Muscle layer of colon (tissue), 2 donors: ENCODE results near the gene BACH2.

Experiments
- H3K27ac ChIP-seq: one replicate; pipeline ENCODE4 v1.7.0; 2013; ENCODE audit warnings: low read depth, mild to moderate bottlenecking, low read length, moderate library complexity
- H3K27me3 ChIP-seq, 2 donors: one replicate each; pipeline ENCODE4 v1.7.0; 2013; ENCODE audit warnings: low read length in 2 of 2, mild to moderate bottlenecking in 2 of 2; ENCODE audit not compliant: insufficient read depth in 2 of 2, control insufficient read depth in 1 of 2
- H3K36me3 ChIP-seq: one replicate; pipeline ENCODE4 v1.7.0; 2013; ENCODE audit warnings: mild to moderate bottlenecking, low read length; ENCODE audit not compliant: insufficient read depth
- H3K4me1 ChIP-seq: one replicate; pipeline ENCODE4 v1.7.0; 2013; ENCODE audit warnings: mild to moderate bottlenecking, low read length; ENCODE audit not compliant: insufficient read depth
- H3K4me3 ChIP-seq, 2 donors: one replicate each; pipeline ENCODE4 v1.7.0; 2013; ENCODE audit warnings: low read length in 2 of 2, low read depth in 1 of 2, mild to moderate bottlenecking in 1 of 2, moderate library complexity in 1 of 2
- H3K9ac ChIP-seq: one replicate; pipeline ENCODE4 v1.7.0; 2013; ENCODE audit warnings: low read length
- H3K9me3 ChIP-seq: one replicate; pipeline ENCODE4 v1.7.0; 2013; ENCODE audit warnings: mild to moderate bottlenecking, low read length
- donor health status: abdominal sarcoma.
- donor health status: Adenocarcinoma of cecum.

BACH2 gene

DNA sequence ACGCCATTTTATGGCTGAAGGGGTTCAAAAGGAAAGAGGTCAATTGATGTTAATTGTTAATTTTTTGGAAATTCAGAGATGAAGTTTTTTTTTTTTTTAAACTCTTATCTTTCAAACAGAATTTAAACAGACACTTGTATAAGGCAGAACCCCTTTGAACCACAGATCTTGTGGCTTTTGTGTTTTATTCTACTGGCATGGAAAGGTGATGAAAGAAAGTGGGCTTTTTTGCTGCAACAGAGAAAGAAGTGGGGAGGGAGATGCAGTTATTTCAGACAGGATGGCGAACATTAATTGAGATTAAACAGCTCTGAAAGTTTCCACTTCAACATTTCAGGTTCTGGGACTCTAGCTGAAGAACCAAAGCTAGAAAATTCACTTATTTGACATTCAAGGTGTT, 201.5 kb downstream of the BACH2 start:
- Histone ChIP-seq H3K9ac (no peak overlapping the region), H3K4me1 (peaks cover 23% of the 10 kb centered on the region), H3K27ac (no peak overlapping the region)

DNA sequence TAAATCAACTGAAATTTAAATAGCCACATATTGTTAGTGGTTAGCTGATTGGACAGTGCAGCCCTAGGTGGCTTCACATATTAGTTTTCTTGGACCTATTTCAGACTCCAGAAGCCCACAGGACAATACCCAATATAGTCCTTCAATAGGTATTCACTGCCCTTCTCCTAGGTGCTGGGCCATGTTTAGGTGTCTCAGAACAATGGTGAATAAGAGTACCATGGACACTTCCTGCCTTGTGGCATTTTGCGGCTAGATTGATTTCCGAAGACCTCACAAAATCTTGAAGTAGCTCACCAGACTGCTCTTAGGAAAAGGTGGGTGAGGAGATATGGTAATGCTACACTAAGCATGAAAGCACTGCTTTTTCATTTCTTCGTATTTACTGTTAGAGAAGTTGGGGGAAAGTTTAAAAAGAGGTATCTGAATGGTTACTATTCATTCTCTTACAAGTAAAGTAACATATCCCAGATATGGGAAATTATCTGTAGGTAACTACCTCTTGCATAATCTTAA, 203.0 kb downstream of the BACH2 start:
- peaks cover 20% of the 10 kb centered on the region for H3K4me1 ChIP-seq
- no peak overlapping the region for H3K27ac ChIP-seq
- no peaks in the 10 kb centered on the region for H3K9me3 ChIP-seq
- no peak overlapping the region for H3K4me3 ChIP-seq
- H3K9ac ChIP-seq, result no peak overlapping the region
- H3K27me3 ChIP-seq, result no peaks in the 10 kb centered on the region
- H3K36me3 ChIP-seq, result no peaks in the 10 kb centered on the region

More for the DNA sequence above, 201.5 kb downstream of the BACH2 start:
- Histone ChIP-seq H3K27me3 (no peaks in the 10 kb centered on the region), H3K36me3 (no peaks in the 10 kb centered on the region), H3K9me3 (no peaks in the 10 kb centered on the region), H3K4me3 (no peak overlapping the region)

DNA sequence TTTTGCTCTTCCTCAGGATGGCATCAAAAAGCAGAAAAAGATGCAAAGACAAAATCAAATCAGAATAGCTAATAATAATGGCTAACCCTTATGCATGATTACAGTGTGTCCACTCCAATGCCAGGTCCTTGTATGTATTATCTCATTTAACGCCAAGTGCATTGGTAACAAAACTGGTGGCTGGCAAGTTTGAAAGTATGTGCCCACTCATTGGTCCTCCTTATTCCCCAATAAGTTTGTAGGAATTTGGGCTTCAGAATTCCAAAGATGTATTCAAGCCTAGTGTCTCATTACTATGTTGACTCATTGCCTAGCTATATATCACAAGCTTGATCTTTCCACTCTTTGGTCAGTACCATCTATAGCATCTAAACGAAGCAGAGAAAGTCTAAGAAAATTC, 205.8 kb downstream of the BACH2 start:
- H3K36me3 ChIP-seq, result no peaks in the 10 kb centered on the region
- H3K27me3 ChIP-seq, result no peaks in the 10 kb centered on the region
- no peak overlapping the region for H3K4me3 ChIP-seq
- no peak overlapping the region for H3K9ac ChIP-seq
- no peaks in the 10 kb centered on the region for H3K9me3 ChIP-seq
- no peaks in the 10 kb centered on the region for H3K4me1 ChIP-seq
- no peak overlapping the region for H3K27ac ChIP-seq

DNA sequence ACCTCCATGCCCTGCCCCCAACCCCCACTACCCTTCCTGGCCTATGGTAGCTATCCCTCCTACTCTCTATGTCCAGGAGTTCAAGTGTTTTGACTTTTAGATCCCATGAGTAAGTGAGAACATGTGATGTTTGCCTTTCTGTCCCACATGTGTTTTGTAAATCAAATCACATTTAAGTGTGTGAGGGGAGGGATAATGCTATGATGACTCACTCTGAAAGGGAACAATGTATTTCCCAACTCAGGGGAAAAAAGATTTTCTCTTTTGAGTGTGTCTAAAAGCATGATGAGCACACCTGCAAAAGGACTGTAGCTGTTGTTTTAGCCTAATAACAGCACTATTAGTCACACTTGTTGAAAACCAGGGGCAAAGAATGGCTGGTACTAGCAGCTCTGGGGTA, 208.6 kb downstream of the BACH2 start:
- Histone ChIP-seq H3K9ac (no peak overlapping the region), H3K27ac (no peak overlapping the region), H3K9me3 (no peaks in the 10 kb centered on the region), H3K36me3 (no peaks in the 10 kb centered on the region), H3K4me3 (no peak overlapping the region), H3K27me3 (no peaks in the 10 kb centered on the region), H3K4me1 (no peaks in the 10 kb centered on the region)

DNA sequence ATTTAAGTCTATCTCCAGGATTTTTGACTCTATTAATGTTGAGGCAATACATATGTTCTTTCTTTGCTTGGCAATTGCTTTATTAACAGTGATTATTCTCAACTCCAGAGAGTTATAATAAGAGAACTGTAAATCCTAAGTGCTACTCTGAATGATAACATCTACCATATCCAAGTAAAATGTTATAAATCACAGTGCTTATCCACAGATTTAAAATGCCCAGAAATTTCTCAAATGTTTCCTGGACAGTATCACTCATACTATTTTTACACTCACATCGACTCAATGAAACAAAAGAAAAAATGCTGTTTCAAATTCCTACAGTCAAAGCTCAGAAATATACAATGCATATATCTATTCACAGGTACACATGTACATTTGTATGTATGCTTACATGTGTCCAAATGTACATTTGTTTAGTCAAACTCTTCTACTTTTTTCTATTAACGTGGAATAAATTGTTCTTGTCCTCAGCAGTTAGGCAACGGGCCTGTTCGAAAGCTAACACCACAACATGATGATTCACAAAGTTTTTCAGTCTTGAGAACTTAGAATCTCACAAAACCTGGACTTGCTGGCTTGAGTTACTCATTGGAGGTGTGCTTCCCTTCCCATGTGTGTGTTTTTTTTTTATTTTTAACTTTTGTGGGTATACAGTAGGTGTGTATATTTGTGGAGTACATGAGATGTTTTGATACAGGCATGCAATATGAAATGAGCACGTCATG, 209.4 kb downstream of the BACH2 start:
- H3K9ac ChIP-seq, result no peak overlapping the region
- H3K4me3 ChIP-seq, result no peak overlapping the region
- H3K36me3 ChIP-seq, result no peaks in the 10 kb centered on the region
- no peaks in the 10 kb centered on the region for H3K4me1 ChIP-seq
- H3K27ac ChIP-seq, result no peak overlapping the region
- no peaks in the 10 kb centered on the region for H3K27me3 ChIP-seq
- no peaks in the 10 kb centered on the region for H3K9me3 ChIP-seq

DNA sequence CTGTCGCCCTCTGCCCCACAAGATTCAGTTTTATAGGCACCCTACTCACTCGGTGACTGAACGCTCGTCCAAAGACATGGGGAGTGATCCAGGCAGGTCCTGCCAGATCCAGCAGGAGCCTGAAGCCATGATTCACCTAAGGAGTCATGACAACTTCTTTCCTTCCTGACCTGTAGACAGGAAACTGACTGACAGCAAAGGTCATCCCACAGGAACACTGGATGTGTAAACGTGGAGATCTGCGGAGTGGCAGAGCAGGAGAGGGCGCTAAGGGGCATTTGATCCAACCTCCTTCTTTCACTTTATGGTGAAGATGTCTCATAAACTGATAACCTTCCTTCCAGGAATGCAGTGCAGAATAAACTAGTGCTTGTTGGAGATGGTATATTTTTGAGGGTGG, 210.1 kb downstream of the BACH2 start:
- H3K4me1 ChIP-seq, result no peaks in the 10 kb centered on the region
- H3K4me3 ChIP-seq, result no peak overlapping the region
- no peaks in the 10 kb centered on the region for H3K27me3 ChIP-seq
- no peak overlapping the region for H3K9ac ChIP-seq
- no peak overlapping the region for H3K27ac ChIP-seq
- H3K36me3 ChIP-seq, result no peaks in the 10 kb centered on the region
- no peaks in the 10 kb centered on the region for H3K9me3 ChIP-seq

DNA sequence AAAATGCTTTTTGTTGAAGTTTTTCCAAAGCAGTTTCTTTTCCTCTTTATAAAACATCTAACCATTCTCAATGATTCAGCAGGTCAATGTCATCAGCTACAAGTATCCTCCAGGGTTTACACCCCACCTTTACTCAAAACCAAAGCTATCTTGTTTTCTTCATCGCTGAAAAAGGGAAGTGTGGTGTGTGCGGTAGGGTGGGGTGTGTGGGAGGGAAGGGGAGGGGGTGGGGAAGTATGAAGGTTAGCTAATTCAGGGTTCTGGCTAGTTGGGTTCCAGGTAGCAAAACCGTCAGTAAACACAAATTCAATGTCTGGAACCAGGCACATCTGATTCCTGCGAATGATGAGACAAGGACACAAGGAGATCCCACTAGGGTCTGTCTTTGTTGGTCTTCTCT, 212.8 kb downstream of the BACH2 start:
- no peak overlapping the region for H3K27ac ChIP-seq
- no peaks in the 10 kb centered on the region for H3K9me3 ChIP-seq
- H3K9ac ChIP-seq, result no peak overlapping the region

DNA sequence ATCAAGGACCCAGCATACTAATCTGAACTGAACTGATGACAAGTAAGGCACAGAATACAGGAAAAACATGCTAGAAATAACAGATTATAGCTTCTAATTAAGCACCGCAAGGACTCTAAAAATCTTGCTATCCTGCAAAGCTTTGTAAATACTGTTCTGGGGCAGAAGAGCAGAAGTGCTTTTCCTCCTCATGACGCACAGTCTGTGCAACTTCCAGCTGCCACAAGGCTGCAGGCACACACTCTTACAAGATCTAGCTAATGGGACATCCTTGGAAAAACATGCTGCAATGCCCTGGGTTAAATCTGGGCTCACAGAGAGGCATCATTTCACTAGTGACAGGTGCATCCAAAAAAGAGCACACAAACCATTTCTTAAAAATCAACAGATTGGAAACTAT, 213.8 kb downstream of the BACH2 start:
- Histone ChIP-seq H3K9me3 (no peaks in the 10 kb centered on the region), H3K4me3 (no peak overlapping the region), H3K27ac (no peak overlapping the region), H3K9ac (no peak overlapping the region), H3K36me3 (no peaks in the 10 kb centered on the region), H3K4me1 (no peaks in the 10 kb centered on the region), H3K27me3 (no peaks in the 10 kb centered on the region)

More for the DNA sequence above, 212.8 kb downstream of the BACH2 start:
- no peaks in the 10 kb centered on the region for H3K4me1 ChIP-seq
- no peak overlapping the region for H3K4me3 ChIP-seq
- H3K36me3 ChIP-seq, result no peaks in the 10 kb centered on the region
- no peaks in the 10 kb centered on the region for H3K27me3 ChIP-seq

DNA sequence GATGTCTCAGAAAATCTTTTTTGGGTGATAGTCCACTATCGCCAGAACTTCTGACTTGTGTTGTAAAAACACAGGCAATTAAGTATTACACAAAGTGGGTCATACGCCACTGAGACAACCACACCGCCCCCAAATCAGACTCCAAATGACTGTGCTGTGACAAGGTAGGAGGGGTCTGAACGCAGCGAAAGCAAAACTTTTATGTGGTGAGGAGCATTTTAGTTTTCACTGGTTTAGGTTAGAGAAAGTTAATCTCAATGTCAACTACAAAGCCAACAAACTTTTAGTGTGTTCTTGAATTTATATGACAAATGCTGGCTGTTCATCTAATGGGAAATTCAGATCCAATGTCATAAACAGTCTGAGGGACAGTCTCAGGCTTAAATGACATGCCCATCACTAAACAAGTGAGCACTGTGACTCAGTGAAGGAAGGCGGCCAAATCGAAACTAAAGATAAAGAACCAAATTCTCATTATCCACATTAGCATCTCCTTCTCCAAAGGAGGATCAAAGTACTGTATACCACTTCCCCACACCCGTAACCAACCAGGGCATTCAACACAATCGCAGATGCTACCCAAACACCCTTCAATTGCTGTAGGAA, 215.7 kb downstream of the BACH2 start:
- Histone ChIP-seq H3K27me3 (no peaks in the 10 kb centered on the region), H3K27ac (no peak overlapping the region), H3K36me3 (no peaks in the 10 kb centered on the region), H3K4me1 (no peaks in the 10 kb centered on the region), H3K9ac (no peak overlapping the region), H3K4me3 (no peak overlapping the region), H3K9me3 (no peaks in the 10 kb centered on the region)

DNA sequence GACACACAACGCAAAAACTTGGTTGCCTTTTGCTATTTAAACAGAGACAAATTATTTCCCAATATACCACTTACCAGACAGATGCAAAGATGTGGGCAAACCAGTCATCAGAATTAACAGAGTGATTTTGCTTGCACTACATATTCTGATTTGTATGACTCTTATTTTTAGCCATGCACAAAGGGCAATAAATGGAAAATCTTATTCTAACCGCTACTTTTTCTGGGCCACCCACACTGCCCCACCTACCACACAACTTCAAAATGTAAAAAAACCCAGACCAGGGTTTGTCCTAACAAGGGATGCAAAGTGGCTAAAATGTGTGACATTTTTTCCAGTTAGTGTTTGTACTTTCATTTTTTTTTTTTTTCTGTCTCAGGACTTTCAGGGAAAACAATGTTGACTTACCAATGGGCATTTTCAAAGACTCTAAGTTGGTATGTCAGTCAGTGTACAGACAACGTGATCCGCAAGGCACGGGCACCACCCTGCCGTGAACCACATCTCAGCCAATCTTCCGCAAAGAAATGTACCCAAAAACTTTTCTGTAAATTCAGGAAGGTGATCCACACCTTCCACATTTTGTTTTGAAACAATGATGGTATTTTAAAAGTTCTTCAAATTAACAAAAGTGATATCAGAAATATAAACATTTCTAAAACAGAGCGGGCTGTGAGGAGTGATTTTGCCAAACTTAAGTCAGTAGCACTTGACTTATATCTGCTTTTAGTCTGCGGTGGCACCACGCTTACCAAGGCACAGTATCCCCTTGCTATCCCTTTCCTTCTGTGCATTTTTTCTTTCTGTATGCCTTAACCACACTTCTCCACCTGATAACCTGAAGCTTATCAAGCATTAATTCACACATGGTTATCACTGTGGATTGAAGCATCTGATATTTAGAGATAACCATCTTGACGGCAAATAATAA, 216.8 kb downstream of the BACH2 start:
- no peak overlapping the region for H3K27ac ChIP-seq
- no peak overlapping the region for H3K4me3 ChIP-seq
- no peak overlapping the region for H3K9ac ChIP-seq
- H3K27me3 ChIP-seq, result no peaks in the 10 kb centered on the region
- no peaks in the 10 kb centered on the region for H3K36me3 ChIP-seq
- H3K4me1 ChIP-seq, result no peaks in the 10 kb centered on the region
- H3K9me3 ChIP-seq, result no peaks in the 10 kb centered on the region

DNA sequence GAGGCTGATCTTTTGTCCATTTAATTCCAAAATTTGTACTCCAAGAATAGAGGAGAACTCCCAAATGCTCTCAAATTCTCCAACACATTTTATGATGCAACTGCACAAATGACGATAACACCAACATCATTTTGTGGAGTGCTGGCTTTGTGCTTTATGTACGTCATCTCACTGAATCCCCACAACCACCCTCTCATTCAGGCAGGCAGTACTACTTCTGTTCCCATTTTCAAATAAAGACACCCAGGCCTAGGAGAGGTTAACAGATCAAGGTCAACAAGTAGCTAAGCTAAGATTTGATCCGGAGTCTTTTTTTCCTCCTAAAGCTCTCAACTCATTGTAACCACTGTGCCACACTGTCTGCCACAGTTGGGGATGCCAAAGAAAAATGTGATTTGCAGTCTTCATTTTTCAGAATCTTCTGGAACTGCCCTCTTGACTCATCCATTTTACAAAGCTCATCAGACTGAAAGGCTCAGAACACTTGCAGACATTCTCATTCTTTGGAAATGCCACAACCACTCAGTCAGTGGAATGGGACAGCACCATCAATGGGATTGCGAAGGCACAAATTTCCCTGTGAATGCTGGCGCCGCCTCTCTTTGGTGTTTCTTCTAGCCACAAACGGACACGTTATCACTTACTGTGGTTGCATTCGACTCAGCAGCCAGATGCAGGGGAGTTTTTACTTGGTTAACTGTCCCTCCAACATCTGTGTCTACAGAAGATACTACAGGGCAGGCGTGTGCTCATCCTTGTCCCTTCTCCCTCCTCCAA, 217.9 kb downstream of the BACH2 start:
- Histone ChIP-seq H3K9ac (no peak overlapping the region), H3K9me3 (no peaks in the 10 kb centered on the region), H3K27ac (no peak overlapping the region), H3K36me3 (no peaks in the 10 kb centered on the region), H3K27me3 (no peaks in the 10 kb centered on the region), H3K4me1 (no peaks in the 10 kb centered on the region), H3K4me3 (no peak overlapping the region)
